ENCODE results near the gene ANKRD44. TPM values are rescaled to one million over a fixed set of nuclear protein-coding genes. Genes with fewer than 3 reads are reported as not detected.

ANKRD44 gene
- total RNA-seq, 1 donor from 2014 or later: 4.0 TPM

DNA sequence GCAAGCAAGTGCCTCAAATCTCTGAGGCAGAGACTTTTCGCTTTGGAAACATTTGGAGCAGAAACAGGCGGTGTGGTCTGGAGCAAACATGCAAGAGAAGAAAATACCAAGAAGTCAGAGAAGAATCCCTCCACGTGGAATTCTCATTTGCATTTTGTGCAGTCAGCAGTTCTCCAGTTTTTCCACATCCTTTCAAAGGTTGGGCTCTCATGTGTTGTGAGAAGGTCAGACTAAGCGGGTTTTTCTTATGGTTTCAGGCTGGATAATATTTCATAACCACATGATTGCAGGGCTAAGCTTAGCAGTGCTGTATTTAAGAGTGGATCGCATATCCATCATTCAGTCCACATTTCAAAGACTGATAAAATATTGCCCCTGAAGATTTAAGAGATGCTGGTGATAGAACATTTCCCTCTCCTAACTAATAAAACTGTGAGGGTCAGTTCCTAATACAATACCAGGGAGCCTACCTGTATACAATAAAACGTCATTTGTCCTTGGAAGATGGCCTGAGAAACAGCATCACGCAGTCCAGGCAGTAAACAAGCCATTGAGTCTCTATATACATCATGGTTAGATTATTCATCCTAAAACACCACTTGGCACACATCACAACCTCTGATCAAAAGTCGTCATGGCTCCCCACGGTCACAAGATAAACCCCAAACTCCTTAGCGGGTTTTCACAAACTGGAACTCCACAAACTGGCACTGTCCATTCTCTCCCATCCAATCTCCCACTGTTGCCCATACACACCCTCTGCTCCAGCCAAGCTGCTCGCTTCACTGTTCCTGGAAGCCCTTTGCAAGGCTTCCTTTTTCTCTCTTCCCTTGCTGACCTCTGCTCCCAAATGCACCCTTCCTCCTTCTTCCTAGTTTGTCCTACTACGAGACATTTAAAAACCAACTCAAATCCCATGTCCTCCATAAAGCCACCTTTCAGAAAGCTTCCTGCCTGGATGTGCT, 31.5 kb downstream of the ANKRD44 start:
- no peak overlapping the region for H3K4me3 Mint-ChIP-seq (ENCODE audit: low read depth)
- no peaks in the 10 kb centered on the region for H3K27me3 Mint-ChIP-seq
- DNase-seq (ENCODE audit: low spot score, unreplicated experiment): no peak
- H3K27ac Mint-ChIP-seq: peak overlapping the region; percentile 31
- TF ChIP-seq, protein P1, sequence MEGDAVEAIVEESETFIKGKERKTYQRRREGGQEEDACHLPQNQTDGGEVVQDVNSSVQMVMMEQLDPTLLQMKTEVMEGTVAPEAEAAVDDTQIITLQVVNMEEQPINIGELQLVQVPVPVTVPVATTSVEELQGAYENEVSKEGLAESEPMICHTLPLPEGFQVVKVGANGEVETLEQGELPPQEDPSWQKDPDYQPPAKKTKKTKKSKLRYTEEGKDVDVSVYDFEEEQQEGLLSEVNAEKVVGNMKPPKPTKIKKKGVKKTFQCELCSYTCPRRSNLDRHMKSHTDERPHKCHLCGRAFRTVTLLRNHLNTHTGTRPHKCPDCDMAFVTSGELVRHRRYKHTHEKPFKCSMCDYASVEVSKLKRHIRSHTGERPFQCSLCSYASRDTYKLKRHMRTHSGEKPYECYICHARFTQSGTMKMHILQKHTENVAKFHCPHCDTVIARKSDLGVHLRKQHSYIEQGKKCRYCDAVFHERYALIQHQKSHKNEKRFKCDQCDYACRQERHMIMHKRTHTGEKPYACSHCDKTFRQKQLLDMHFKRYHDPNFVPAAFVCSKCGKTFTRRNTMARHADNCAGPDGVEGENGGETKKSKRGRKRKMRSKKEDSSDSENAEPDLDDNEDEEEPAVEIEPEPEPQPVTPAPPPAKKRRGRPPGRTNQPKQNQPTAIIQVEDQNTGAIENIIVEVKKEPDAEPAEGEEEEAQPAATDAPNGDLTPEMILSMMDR (IDR thresholded peaks at IDR 0.05; ENCODE audit: unreplicated experiment): no peak
- H3K9me3 Mint-ChIP-seq (ENCODE audit: low read depth): no peaks in the 10 kb centered on the region
- H3K4me1 Mint-ChIP-seq (ENCODE audit: low read depth): no peaks in the 10 kb centered on the region
- no peaks in the 10 kb centered on the region for H3K36me3 Mint-ChIP-seq (ENCODE audit: insufficient read depth)

DNA sequence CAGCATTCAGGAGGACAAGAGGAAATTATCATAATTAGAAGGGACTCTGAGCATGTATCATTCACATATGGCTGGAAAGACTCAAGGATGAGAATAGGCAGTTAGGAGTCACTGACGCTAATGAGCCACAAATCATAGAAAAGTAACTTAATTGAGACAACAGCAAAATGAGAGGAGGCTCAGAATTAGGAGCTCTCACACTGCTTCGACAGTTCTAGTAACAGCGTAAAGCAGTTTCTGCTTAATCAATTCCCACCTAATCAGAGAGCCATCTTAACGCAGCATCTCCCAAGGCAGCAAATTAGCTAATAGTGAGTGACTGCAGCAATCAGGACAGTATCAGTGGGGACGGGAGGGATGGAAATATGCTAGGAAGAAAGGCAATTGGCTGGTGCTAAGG, 32.8 kb downstream of the ANKRD44 start:
- no peak for DNase-seq (ENCODE audit: low spot score, unreplicated experiment)
- no peaks in the 10 kb centered on the region for H3K27me3 Mint-ChIP-seq
- TF ChIP-seq, protein P1 (IDR thresholded peaks at IDR 0.05; ENCODE audit: unreplicated experiment): no peak
- H3K27ac Mint-ChIP-seq: no peak overlapping the region
- H3K4me3 Mint-ChIP-seq (ENCODE audit: low read depth): no peak overlapping the region
- no peaks in the 10 kb centered on the region for H3K36me3 Mint-ChIP-seq (ENCODE audit: insufficient read depth)
- H3K4me1 Mint-ChIP-seq (ENCODE audit: low read depth): no peaks in the 10 kb centered on the region
- no peaks in the 10 kb centered on the region for H3K9me3 Mint-ChIP-seq (ENCODE audit: low read depth)

DNA sequence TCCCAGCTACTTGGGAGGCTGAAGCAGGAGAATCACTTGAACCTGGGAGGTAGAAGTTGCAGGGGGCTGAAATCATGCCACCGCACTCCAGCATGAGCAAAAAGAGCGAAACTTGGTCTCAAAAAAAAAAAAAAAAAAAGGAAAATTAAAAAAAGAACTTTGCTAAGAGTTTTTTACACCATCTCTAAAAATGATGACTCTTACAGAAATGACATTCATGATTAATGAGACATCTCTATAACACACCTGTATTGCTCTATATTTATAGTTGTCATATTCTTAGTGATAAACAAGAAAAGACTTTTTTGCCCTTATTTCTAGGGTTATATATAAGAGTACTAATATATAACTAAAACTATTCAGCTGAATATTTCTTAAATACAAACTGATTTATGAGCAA, 34.4 kb downstream of the ANKRD44 start:
- Mint-ChIP-seq H3K36me3 (ENCODE audit: insufficient read depth) (no peaks in the 10 kb centered on the region), H3K4me3 (ENCODE audit: low read depth) (no peak overlapping the region), H3K27me3 (no peaks in the 10 kb centered on the region), H3K27ac (no peak overlapping the region), H3K4me1 (ENCODE audit: low read depth) (no peaks in the 10 kb centered on the region), H3K9me3 (ENCODE audit: low read depth) (no peaks in the 10 kb centered on the region)
- no peak for DNase-seq (ENCODE audit: low spot score, unreplicated experiment)
- TF ChIP-seq, protein P1 (IDR thresholded peaks at IDR 0.05; ENCODE audit: unreplicated experiment): no peak

DNA sequence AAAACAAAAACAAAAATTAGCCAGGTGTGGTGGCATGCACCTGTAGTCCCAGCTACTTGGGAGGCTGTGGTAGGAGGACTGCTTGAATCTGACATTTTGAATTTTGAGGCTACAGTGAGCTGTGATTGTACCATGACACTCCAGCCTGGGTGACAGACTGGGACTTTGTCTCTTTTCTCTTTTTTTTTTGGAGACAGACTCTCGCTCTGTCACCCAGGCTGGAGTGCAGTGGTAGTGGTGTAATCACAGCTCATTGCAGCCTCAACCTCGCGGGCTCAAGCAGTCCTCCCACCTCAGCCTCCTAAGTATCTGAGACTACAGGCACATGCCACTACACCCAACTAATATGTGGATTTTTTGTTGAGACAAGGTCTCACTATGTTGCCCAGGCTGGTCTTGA, 35.6 kb downstream of the ANKRD44 start:
- H3K4me1 Mint-ChIP-seq (ENCODE audit: low read depth): no peaks in the 10 kb centered on the region

DNA sequence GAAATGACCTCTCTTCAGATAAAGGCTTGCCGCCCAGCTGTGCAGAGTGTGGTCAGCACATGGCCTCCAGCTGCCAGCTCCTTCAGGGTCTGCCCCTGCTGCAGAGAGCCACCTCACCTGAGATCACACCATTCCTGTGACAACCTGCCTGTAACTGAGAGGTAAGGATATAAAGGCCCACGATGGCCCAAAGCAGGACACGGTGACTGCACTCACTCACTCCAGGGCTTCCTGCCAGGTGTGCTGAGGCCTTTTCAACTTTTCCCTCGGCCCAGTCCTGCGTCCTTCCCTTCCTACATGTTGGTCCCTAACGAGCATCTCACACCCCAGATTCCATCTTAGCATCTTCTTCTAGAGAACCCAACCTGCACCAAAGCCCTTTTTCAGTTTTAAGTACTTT, 36.2 kb downstream of the ANKRD44 start:
- no peaks in the 10 kb centered on the region for H3K9me3 Mint-ChIP-seq (ENCODE audit: low read depth)
- no peak for DNase-seq (ENCODE audit: low spot score, unreplicated experiment)
- H3K4me1 Mint-ChIP-seq (ENCODE audit: low read depth): no peaks in the 10 kb centered on the region
- H3K36me3 Mint-ChIP-seq (ENCODE audit: insufficient read depth): no peaks in the 10 kb centered on the region
- TF ChIP-seq, protein P1 (IDR thresholded peaks at IDR 0.05; ENCODE audit: unreplicated experiment): no peak
- no peak overlapping the region for H3K4me3 Mint-ChIP-seq (ENCODE audit: low read depth)
- no peaks in the 10 kb centered on the region for H3K27me3 Mint-ChIP-seq
- H3K27ac Mint-ChIP-seq: no peak overlapping the region

More for the DNA sequence above, 35.6 kb downstream of the ANKRD44 start:
- H3K27ac Mint-ChIP-seq: no peak overlapping the region
- H3K27me3 Mint-ChIP-seq: no peaks in the 10 kb centered on the region
- DNase-seq (ENCODE audit: low spot score, unreplicated experiment): no peak
- no peaks in the 10 kb centered on the region for H3K36me3 Mint-ChIP-seq (ENCODE audit: insufficient read depth)
- TF ChIP-seq, protein P1 (IDR thresholded peaks at IDR 0.05; ENCODE audit: unreplicated experiment): no peak
- H3K4me3 Mint-ChIP-seq (ENCODE audit: low read depth): no peak overlapping the region
- no peaks in the 10 kb centered on the region for H3K9me3 Mint-ChIP-seq (ENCODE audit: low read depth)
